C4-2B (cell line): Measurements from ENCODE around the gene CD160.
"Not testable (repeated sequence)": the region's sequence is repeated elsewhere in the genome, so short reads cannot be mapped to it uniquely, and the experiment has no call there.

Source experiments
- H3K27ac ChIP-seq: fragments of 450-650 bp; 2 replicates; pipeline ENCODE4 v1.5.1; 2017
- ZFX ChIP-seq: fragments of 450-650 bp; IDR thresholded peaks from 2 replicates; pipeline ENCODE4 v1.6.1; 2017
- TF ChIP-seq, protein P1 (sequence below): fragments of 450-650 bp; conservative IDR thresholded peaks from 2 replicates; pipeline ENCODE4 v1.5.1; 2017; ENCODE audit warnings: mild to moderate bottlenecking

The CD160 gene

DNA sequence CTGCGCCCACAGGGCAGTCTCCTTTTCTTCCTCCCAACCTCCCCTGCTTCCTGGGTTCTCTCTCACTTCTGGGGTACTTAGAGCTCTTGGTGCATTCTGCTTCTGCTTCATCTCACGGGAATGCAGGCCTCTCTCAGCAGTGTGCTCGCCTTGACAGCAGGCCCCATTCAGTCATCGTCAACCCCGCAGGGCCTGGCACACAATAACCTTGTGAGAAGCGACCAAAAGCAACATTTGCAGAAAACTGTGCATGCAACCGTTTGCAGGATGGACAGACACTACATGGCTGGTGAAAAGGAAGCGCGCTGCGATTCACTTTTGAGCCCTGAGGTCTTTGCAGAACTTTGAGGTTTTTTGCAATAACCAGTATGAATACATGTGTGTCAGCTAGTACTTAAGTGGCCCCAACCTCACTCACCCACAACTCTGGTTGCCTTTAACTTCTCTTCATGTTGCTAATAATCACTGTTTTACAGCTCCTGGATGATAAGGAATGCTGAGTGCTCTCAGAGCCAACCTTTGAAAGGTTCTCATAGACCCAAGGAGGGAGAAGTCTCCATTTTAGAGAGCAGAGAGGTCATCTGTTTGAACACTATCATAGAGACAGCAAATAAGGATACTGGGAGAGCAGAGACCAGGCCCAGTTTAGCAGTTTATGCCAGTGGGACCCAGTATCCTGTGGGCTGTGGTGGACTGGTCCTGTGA is 2.5 kb upstream of the CD160 start:
- TF ChIP-seq ZFX = no peak
- TF ChIP-seq, protein P1, sequence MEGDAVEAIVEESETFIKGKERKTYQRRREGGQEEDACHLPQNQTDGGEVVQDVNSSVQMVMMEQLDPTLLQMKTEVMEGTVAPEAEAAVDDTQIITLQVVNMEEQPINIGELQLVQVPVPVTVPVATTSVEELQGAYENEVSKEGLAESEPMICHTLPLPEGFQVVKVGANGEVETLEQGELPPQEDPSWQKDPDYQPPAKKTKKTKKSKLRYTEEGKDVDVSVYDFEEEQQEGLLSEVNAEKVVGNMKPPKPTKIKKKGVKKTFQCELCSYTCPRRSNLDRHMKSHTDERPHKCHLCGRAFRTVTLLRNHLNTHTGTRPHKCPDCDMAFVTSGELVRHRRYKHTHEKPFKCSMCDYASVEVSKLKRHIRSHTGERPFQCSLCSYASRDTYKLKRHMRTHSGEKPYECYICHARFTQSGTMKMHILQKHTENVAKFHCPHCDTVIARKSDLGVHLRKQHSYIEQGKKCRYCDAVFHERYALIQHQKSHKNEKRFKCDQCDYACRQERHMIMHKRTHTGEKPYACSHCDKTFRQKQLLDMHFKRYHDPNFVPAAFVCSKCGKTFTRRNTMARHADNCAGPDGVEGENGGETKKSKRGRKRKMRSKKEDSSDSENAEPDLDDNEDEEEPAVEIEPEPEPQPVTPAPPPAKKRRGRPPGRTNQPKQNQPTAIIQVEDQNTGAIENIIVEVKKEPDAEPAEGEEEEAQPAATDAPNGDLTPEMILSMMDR = no peak
- no peak overlapping the region for H3K27ac ChIP-seq

GRCh38 chr1:145717833-145718232 is 1.5 kb upstream of the CD160 start:
- H3K27ac ChIP-seq = no peak overlapping the region
- TF ChIP-seq, protein P1 = no peak
- no peak for TF ChIP-seq ZFX

- H3K27ac ChIP-seq = not testable (repeated sequence)
These were observed 834 bp upstream of the CD160 start for GRCh38 chr1:145718465-145718864.

GRCh38 chr1:145720556-145720877 is 1.2 kb downstream of the CD160 start:
- H3K27ac ChIP-seq = no peak overlapping the region
- TF ChIP-seq, protein P1 = no peak
- TF ChIP-seq ZFX = no peak

DNA sequence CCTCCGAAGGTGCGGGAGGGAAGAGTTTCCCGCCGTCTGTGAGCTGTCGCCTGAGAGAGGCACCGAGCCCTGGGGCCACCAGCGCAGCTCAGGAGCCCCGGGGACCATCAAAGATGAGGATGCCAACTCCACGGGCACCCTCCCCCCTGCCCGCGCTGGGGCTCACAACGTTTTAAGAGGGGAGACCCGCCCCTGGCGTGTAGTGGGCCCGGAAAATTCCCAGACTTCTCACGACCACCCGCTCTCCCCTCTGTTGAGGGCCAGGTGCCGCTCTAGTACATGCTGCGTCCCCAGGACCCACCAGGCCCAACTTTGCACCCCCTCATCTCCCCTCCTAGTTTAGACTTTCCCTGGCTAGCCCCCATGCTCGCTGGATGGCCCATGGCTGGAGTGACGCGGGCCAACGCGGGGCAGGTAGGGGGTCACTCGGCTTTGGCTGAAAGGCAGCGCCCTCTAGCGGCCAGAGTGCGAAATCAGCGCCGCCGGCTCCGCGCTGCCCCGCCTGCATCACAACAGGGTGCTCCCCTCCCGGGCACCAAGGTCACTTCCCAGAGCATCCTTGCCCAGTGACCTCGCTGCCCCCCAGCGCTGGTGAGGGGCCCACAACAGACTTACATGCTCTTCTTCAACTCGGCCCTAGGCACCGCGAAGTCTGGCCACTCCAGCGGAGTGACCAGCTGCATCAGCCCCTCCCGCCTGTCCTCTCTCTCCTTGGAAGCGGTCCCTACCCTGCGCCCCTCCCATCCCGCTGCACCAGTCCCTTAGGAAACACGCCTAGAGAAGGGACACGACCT is 1.8 kb downstream of the CD160 start:
- TF ChIP-seq, protein P1 = peak; percentile 98
- TF ChIP-seq ZFX = no peak
- H3K27ac ChIP-seq = no peak overlapping the region

DNA sequence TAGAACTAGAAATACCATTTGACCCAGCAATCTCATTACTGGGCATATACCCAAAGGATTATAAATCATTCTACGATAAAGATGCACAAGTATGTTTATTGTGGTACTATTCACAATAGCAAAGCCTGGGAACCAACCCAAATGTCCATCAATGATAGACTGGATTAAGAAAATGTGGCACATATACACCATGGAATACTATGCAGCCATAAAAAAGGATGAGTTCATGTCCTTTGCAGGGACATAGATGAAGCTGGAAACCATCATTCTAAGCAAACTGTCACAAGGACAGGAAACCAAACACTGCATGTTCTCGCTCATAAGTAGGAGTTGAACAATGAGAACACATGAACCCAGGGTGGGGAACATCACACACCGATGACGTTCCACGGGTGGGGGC is 6.9 kb downstream of the CD160 start:
- H3K27ac ChIP-seq = not testable (repeated sequence)

- H3K27ac ChIP-seq = no peak overlapping the region
- TF ChIP-seq, protein P1 = no peak
- TF ChIP-seq ZFX = no peak
These were observed 9.9 kb downstream of the CD160 start for GRCh38 chr1:145729196-145729595.

DNA sequence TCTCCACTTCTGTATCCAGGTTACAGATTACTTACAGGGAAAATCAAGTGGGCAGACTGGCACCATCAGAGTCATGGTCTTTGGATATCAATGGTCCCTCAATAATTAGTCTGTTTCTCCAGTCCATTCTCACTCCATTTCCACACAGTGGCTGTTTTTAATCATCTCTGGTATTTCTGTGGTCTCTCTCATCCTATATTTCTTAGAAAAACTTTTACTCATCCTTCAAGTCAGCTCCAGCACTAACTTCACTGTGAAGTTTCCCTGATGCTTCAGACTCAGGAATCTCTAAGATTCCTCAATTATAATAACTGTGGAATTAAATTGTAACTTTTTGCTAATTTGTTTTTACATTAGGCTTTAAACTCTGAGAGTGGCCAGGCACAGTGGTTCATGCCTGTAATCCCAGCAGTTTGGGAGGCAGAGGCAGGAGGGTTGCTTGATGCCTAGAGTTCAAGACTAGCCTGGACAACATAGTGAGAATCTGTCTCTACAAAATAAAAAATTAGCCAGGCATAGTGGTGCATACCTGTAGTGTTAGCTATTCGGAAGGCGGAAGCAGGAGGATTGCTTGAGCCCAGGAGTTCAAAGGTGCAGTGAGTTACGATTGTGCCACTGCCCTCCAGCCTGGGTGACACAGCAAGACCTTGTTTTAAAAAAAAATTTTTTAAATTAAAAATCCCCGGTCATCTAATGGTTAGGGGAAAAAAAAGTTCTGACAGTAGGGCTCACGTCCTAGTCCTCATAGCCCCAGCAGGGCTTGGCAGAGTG is 10.6 kb downstream of the CD160 start:
- TF ChIP-seq, protein P1 = no peak
- no peak for TF ChIP-seq ZFX
- no peak overlapping the region for H3K27ac ChIP-seq
